DOHH2 (cell line): ENCODE measurements around the gene NAA25.

ENCODE experiments used
- EZH2phosphoT487 ChIP-seq: fragments of 200-600 bp; sonication (generic); IDR thresholded peaks from 2 replicates; pipeline ENCODE4 v1.6.1; 2017; ENCODE audit warnings: borderline replicate concordance, mild to moderate bottlenecking, antibody characterized with exemption, low read length, moderate library complexity, mixed read lengths
- TF ChIP-seq, protein P1 (sequence below): fragments of 200-600 bp; sonication (generic); IDR thresholded peaks from one replicate; pipeline ENCODE4 v1.5.1; 2014; ENCODE audit warnings: antibody characterized with exemption, mild to moderate bottlenecking, low read depth, low read length; ENCODE audit not compliant: poor library complexity, severe bottlenecking

GRCh38 chr12:112097641-112098040, 10.9 kb downstream of the NAA25 start:
- TF ChIP-seq, protein P1, sequence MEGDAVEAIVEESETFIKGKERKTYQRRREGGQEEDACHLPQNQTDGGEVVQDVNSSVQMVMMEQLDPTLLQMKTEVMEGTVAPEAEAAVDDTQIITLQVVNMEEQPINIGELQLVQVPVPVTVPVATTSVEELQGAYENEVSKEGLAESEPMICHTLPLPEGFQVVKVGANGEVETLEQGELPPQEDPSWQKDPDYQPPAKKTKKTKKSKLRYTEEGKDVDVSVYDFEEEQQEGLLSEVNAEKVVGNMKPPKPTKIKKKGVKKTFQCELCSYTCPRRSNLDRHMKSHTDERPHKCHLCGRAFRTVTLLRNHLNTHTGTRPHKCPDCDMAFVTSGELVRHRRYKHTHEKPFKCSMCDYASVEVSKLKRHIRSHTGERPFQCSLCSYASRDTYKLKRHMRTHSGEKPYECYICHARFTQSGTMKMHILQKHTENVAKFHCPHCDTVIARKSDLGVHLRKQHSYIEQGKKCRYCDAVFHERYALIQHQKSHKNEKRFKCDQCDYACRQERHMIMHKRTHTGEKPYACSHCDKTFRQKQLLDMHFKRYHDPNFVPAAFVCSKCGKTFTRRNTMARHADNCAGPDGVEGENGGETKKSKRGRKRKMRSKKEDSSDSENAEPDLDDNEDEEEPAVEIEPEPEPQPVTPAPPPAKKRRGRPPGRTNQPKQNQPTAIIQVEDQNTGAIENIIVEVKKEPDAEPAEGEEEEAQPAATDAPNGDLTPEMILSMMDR: no peak
- no peak for TF ChIP-seq EZH2phosphoT487
